Measurements from ENCODE around the gene FMNL1.

FMNL1 gene

GRCh38 chr17:45222289-45222995 is 757 bp downstream of the FMNL1 start:
- DNase-seq (ENCODE audit: low read depth) = no peak

GRCh38 chr17:45222996-45223538 is 1.4 kb downstream of the FMNL1 start:
- DNase-seq (ENCODE audit: low read depth) = no peak

- no peak for DNase-seq (ENCODE audit: low read depth)
Measured at GRCh38 chr17:45223539-45224528, 2.1 kb downstream of the FMNL1 start.

GRCh38 chr17:45224671-45225050 is 3.0 kb downstream of the FMNL1 start:
- DNase-seq (ENCODE audit: low read depth) = no peak

- no peak for DNase-seq (ENCODE audit: low read depth)
Measured at GRCh38 chr17:45225051-45225700, 3.5 kb downstream of the FMNL1 start.

- no peak for DNase-seq (ENCODE audit: low read depth)
Measured at GRCh38 chr17:45225964-45226530, 4.4 kb downstream of the FMNL1 start.

- DNase-seq (ENCODE audit: low read depth) = no peak
Measured at GRCh38 chr17:45226576-45226975, 4.9 kb downstream of the FMNL1 start.

- no peak for DNase-seq (ENCODE audit: low read depth)
Measured at GRCh38 chr17:45227101-45227925, 5.6 kb downstream of the FMNL1 start.

- DNase-seq (ENCODE audit: low read depth) = no peak
Measured at GRCh38 chr17:45227926-45228762, 6.5 kb downstream of the FMNL1 start.

GRCh38 chr17:45228763-45229539 is 7.3 kb downstream of the FMNL1 start:
- DNase-seq (ENCODE audit: low read depth) = no peak

GRCh38 chr17:45229681-45230409 is 8.2 kb downstream of the FMNL1 start:
- no peak for DNase-seq (ENCODE audit: low read depth)

- no peak for DNase-seq (ENCODE audit: low read depth)
Measured at GRCh38 chr17:45230410-45230786, 8.7 kb downstream of the FMNL1 start.

- no peak for DNase-seq (ENCODE audit: low read depth)
Measured at GRCh38 chr17:45230787-45231480, 9.2 kb downstream of the FMNL1 start.

GRCh38 chr17:45231481-45232116 is 9.9 kb downstream of the FMNL1 start:
- DNase-seq (ENCODE audit: low read depth) = no peak

- no peak for DNase-seq (ENCODE audit: low read depth)
Measured at GRCh38 chr17:45232514-45233422, 11.1 kb downstream of the FMNL1 start.

GRCh38 chr17:45233423-45233924 is 11.8 kb downstream of the FMNL1 start:
- no peak for DNase-seq (ENCODE audit: low read depth)

Data from HS-27A (cell line).